AG09319 (cell line): ENCODE results near the gene PPEF1.

Experiments used
- DNase-seq: peaks from one replicate; pipeline ENCODE4 v3.0.0-alpha.2; 2010; ENCODE audit warnings: low read depth; ENCODE audit errors: extremely low read depth
- CTCF ChIP-seq: IDR thresholded peaks from 2 replicates; pipeline ENCODE4 v1.5.1; 2011; ENCODE audit warnings: low read depth, mild to moderate bottlenecking, inconsistent platforms, low read length, moderate library complexity

Gene PPEF1

GRCh38 chrX:18702362-18703195 is 4.9 kb upstream of the PPEF1 start:
- TF ChIP-seq CTCF: no peak
- peak; percentile 38 for DNase-seq

GRCh38 chrX:18709833-18710232 is 2.4 kb downstream of the PPEF1 start:
- DNase-seq: no peak

GRCh38 chrX:18714910-18715309 is 7.5 kb downstream of the PPEF1 start:
- no peak for DNase-seq
- TF ChIP-seq CTCF: no peak

More at GRCh38 chrX:18709833-18710232, 2.4 kb downstream of the PPEF1 start:
- no peak for TF ChIP-seq CTCF

GRCh38 chrX:18719852-18720251 is 12.4 kb downstream of the PPEF1 start:
- no peak for DNase-seq
- no peak for TF ChIP-seq CTCF

- no peak for TF ChIP-seq CTCF
- no peak for DNase-seq
These were observed 14.4 kb downstream of the PPEF1 start for GRCh38 chrX:18721683-18722499.

- DNase-seq: no peak
- no peak for TF ChIP-seq CTCF
These were observed 15.1 kb downstream of the PPEF1 start for GRCh38 chrX:18722500-18723071.
